OCI-M1 (cell line): ENCODE results near the gene MRPL14.

ENCODE experiments used
- DNase-seq: peaks from one replicate; lab custom pipeline; 2025; lab: John Stamatoyannopoulos, UW

MRPL14 gene

GRCh38 chr6:44078827-44079671 is 48.2 kb downstream of the MRPL14 start:
- DNase-seq: no peak

DNA sequence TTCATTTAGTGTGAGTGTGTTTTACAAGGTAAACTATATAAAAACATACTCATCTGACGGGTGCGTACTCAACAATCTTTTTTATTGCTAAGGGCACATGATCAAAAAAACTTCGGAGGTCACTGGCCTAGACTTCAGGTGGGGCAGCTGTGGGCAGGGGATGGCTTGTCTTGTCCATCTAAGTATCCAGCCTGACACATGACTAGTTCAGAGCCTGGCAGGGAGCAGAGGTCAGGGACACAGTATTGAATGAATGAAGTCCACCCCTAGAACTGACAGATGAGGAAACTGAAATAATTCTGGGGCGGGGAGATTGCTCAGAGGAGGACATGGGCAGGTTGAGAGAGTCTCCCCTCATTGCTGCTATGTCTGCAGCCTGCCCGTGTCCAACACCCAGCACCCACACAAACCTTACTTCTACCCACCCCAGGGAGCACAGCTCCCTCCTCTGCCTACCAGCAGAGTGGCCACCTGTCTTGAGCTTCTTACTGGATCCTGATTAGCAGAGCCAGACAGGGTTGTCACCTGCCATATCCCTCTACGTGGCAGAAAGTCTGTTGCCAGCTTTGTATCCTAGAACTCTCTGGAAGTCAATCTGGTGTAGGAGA is 48.9 kb downstream of the MRPL14 start:
- no peak for DNase-seq

DNA sequence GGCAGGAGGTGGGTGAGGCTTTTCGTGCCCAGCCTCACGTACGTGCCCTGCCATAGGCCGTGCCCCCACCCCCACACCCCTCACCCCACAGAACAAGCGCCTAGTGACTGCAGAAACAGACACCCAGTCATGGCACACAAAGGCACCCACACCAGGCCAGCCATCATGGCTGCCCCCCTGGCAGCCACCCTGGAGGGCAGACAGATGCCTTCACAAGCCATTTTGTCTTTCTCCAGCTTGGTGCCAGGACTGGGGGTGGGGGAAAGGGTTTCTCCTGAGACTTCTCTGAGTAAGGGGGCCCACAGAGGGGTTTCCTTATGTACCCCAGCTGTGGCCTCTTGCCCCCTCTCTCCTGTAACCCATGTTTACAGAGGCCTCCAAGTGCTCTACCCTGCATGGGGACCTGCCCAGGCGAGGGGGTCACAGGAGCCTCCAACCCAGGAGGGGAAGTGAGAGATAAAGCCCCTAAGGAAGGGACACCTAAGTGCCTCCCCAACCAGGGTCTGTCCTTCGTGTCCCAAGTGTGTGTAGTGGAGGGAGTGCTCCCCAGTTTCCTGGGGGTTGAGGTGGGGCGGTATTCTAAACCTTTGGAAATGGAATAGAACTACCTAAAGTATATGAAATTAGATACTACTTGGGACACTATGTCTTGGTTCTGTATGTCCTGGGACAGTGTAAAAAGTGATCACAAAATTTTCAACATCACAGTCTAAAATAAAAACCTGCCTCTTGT is 49.9 kb downstream of the MRPL14 start:
- DNase-seq: no peak

DNA sequence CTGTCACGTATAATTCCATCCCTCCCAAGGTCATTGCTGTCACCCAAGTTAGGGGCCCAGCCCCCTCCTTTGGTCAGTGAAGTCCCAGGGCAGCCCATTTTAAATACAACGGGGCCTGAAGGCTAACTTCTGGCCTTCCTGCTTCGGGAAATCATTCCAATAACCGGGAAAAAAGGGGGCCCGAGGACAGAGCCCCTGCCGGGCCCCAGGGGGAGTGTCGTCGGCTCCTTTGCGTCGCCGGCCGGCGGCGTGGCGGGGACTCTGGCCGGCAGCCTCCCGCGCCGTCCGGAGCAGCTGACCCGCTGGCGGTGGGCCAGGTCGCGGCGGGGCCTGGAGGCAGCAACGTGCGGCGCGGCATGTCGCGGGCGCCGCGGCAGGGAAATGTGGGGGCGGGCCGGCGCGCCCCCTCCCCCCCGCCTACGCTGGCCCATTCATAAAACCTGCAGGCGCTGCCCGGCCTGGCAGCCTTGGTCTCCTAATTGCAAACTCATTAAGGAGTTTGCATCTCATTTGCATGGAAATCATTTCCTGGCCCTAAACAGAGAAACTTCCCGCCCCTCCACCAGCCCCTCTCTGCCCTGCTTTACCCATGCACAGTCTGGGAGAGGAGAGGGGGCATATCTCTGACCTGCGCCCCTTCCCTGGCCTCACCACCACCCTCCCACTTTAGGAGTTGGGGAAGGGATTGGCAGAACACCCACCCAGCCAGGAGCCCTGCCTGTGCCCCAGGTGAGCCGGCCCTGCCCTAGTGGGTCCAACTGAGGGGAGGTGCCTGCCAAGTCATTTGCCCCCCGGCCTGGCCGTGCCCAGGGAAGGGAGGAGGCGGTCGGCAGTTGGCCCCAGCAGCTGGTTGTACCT is 50.7 kb downstream of the MRPL14 start:
- DNase-seq: no peak

DNA sequence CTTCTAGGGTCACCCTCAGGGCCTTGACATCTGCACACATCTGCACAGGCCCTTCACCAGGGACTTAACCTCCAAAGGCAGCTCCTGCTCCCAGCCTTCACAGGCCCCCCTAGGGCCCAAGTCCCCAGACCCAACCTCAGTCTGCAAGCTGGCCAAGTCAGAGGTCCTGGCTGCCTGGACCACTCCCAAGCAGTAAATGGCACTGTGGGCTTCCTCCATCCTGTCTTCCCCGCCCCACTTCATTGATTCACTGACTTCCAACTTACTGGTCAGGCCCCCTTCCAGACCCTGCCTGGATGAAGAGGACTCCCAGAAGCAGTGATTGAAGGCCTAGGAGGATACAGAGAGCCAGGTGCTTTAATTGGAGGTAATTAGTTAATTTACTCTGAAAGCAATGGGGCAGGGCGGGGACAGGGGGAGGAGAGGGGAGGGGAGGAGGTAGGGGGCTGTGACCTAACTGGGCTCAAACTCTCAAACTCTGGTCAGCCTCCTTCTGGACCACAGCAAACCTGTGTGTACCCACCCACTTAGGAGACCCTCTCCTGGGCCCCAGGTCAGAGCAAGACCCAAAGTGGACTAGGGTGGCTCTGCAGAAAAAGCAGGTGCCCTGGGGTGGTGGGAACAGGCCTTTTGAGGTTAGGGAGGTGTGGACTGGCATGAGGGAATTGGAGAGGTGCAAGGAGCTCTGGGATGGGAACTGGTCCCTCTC is 51.5 kb downstream of the MRPL14 start:
- DNase-seq: no peak

GRCh38 chr6:44074813-44075646 is 52.2 kb downstream of the MRPL14 start:
- DNase-seq: no peak

DNA sequence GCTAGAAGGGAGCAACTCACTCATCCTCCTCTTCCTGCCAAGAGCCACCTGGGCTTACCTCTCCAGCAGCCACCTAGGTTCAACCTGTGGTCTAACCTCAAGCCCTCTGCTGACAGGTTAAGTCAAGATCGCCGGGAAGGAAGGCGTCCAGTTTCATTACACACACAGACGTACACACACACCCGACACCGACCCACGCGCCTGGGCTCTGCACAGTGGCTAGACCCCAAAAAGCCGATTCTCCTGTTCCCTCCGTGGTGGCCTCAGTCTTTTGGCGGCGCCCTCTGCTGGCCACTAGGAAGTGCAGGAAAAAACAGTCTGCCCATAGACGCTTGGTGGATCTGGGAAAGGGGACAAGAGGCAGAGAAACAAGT is 52.8 kb downstream of the MRPL14 start:
- no peak for DNase-seq

- no peak for DNase-seq
Observed at GRCh38 chr6:44073612-44074438, 53.4 kb downstream of the MRPL14 start.

DNA sequence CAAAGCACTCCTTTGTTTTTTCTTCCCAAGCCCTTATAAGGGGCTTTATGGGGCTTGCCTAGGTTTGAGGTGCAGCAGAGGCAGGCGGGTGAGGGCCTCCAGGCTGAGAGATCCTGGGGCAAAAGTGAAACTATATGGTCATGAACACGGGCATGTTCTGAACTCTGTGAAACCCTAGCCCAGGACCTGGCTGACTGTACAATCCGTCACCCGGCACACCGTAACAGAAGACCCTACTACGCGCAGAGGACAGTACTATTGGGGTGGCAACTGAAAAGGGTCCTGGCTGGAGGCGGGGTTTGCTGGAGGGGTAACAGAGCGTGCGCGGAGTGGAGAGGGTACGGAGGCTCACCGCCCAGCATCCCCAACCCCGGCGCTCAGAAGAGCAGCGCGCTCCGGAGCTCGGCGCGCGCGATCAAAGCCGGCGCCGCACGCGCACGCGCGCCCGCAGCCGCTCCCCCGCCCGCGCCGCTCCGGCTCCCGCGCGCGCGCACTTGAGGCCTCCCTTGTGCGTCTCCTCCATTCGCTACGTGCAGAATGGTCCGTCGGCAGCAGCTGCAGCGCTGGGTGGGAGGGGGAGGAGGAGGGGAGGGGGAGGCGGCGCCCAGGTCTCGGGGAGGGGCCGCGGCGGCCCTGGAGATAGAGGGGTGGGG is 54.2 kb downstream of the MRPL14 start:
- no peak for DNase-seq

DNA sequence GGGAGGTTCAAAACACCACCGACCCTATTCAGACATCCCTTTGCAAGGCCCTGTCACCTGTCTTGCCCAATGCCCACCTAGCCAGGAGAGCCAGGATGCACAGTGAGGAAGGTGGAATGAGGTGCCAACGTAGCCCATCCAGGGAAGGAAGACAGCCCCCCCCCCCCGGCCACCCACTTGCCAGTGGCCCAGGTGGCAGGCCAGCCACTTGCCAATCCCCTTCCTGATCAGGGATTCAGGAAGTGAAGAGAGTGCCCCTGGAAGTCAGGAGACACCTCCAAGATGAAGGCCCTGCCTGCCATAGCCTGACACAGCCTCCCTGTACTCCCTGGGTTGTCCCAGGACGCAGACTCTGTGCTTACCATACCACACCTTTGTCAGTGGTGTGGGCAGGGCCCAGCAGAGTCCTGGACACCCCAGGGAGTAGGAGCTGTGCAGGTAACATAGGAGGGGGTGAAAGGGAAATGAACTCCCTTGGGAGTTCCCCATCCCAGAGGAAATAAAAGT is 54.7 kb downstream of the MRPL14 start:
- DNase-seq: no peak

GRCh38 chr6:44071670-44072451 is 55.4 kb downstream of the MRPL14 start:
- no peak for DNase-seq

- DNase-seq: no peak
Observed at GRCh38 chr6:44068607-44069296, 58.5 kb downstream of the MRPL14 start.

- DNase-seq: no peak
Observed at GRCh38 chr6:44067173-44068139, 59.8 kb downstream of the MRPL14 start.

- no peak for DNase-seq
Observed at GRCh38 chr6:44066394-44067172, 60.7 kb downstream of the MRPL14 start.

DNA sequence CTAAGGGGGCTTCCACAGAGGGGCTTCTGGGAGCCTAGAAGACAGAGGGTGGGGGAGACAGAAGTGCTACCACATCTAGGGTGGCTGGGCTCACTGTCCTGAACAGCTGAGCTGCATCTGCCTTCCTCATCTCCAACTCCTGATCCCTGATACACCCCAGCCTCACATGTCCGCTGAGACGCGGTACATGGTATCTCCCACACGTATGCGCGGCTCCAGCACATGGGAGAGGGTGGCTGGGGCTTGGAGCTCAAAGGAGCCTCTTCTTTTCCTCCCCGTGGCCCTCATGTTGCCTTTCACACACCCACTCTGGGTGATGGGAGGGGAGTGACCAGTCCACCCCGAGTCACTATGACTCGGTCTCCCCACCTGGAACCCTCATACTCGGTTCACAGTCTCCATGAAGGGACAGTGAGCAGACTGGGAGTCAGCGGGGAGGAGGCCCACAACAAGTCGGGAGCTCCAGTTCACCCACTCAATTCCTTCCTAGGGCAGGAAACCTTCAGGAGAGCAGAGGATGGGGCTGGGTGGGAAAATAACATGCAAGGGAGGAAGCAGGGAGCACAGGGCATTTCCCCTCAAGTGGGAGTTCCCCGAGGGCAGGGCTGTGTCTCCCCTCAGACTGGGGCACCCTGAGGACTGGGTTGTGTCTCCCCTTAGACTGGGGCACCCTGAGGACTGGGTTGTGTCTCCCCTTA is 61.7 kb downstream of the MRPL14 start:
- DNase-seq: no peak
